Loucy (cell line): ENCODE data around the gene SLC9A9.

ENCODE experiments used
- CTCF ChIP-seq: fragments of 200-600 bp; sonication (generic); conservative IDR thresholded peaks from 2 replicates; pipeline ENCODE4 v1.5.1; 2014; ENCODE audit warnings: mild to moderate bottlenecking, antibody characterized with exemption, low read length
- EZH2phosphoT487 ChIP-seq: fragments of 200-600 bp; IDR thresholded peaks from 2 replicates; pipeline ENCODE4 v1.6.1; 2018; ENCODE audit warnings: antibody characterized with exemption, mild to moderate bottlenecking, moderate library complexity, borderline replicate concordance

GRCh38 chr3:143427631-143428030, 420.6 kb downstream of the SLC9A9 start:
- TF ChIP-seq CTCF = no peak
- TF ChIP-seq EZH2phosphoT487 = no peak
